Measurements from ENCODE around the gene EEF1AKMT1. TPM values are rescaled to one million over a fixed set of nuclear protein-coding genes. Genes with fewer than 3 reads are reported as not detected.

The EEF1AKMT1 gene
- polyA plus RNA-seq (2013, experiment 1 of 2; ENCODE audit: insufficient read length), result 10.3 TPM
- polyA plus RNA-seq (2013, experiment 2 of 2; ENCODE audit: insufficient read length), result 10.7 TPM

GRCh38 chr13:20773194-20774080 lies at the start of gene EEF1AKMT1:
TSS of gene EEF1AKMT1 (minus strand) at chr13:20773961. CDS start at chr13:20757598, 16,363 bp downstream.
- peak; percentile 93 for DNase-seq

- DNase-seq, result no peak
Measured at GRCh38 chr13:20823071-20823470, 49.3 kb upstream of the EEF1AKMT1 start.

- no peak for DNase-seq
Measured at GRCh38 chr13:20822406-20822805, 48.6 kb upstream of the EEF1AKMT1 start.

GRCh38 chr13:20819715-20820114 lies 46.0 kb upstream of the EEF1AKMT1 start:
- no peak for DNase-seq

GRCh38 chr13:20815464-20815863 lies 41.7 kb upstream of the EEF1AKMT1 start:
- no peak for DNase-seq

- DNase-seq, result peak; percentile 95
Measured at GRCh38 chr13:20814224-20814910, 40.6 kb upstream of the EEF1AKMT1 start.

GRCh38 chr13:20812890-20813289 lies 39.1 kb upstream of the EEF1AKMT1 start:
- DNase-seq, result no peak

- no peak for DNase-seq
Measured at GRCh38 chr13:20810808-20811207, 37.0 kb upstream of the EEF1AKMT1 start.

- no peak for DNase-seq
Measured at GRCh38 chr13:20808874-20809273, 35.1 kb upstream of the EEF1AKMT1 start.

- DNase-seq, result no peak
Measured at GRCh38 chr13:20803180-20803965, 29.6 kb upstream of the EEF1AKMT1 start.

- DNase-seq, result no peak
Measured at GRCh38 chr13:20801707-20802106, 27.9 kb upstream of the EEF1AKMT1 start.

- DNase-seq, result peak; percentile 28
Measured at GRCh38 chr13:20799726-20800416, 26.1 kb upstream of the EEF1AKMT1 start.

- no peak for DNase-seq
Measured at GRCh38 chr13:20798027-20798426, 24.3 kb upstream of the EEF1AKMT1 start.

- no peak for DNase-seq
Measured at GRCh38 chr13:20796791-20797508, 23.2 kb upstream of the EEF1AKMT1 start.

- no peak for DNase-seq
Measured at GRCh38 chr13:20789665-20790064, 15.9 kb upstream of the EEF1AKMT1 start.

- DNase-seq, result no peak
Measured at GRCh38 chr13:20788312-20788711, 14.6 kb upstream of the EEF1AKMT1 start.

- no peak for DNase-seq
Measured at GRCh38 chr13:20787180-20787579, 13.4 kb upstream of the EEF1AKMT1 start.

- no peak for DNase-seq
Measured at GRCh38 chr13:20782116-20782708, 8.5 kb upstream of the EEF1AKMT1 start.

- no peak for DNase-seq
Measured at GRCh38 chr13:20780317-20780716, 6.6 kb upstream of the EEF1AKMT1 start.

- DNase-seq, result no peak
Measured at GRCh38 chr13:20779405-20779804, 5.6 kb upstream of the EEF1AKMT1 start.

GRCh38 chr13:20778311-20778710 lies 4.5 kb upstream of the EEF1AKMT1 start:
- no peak for DNase-seq

Data from fibroblast of skin of abdomen (primary cell).